GM12874 (cell line): ENCODE data around the gene PTPN3.
A peak's percentile ranks its signal among the peaks of the same experiment; 100 is the strongest.

Source experiments
- TF ChIP-seq, protein P1 (sequence below): IDR thresholded peaks from 2 replicates; pipeline ENCODE4 v1.5.1; 2011; ENCODE audit warnings: low read depth, mild to moderate bottlenecking, control low read depth, low read length, moderate library complexity; ENCODE audit not compliant: insufficient read depth

Gene PTPN3

DNA sequence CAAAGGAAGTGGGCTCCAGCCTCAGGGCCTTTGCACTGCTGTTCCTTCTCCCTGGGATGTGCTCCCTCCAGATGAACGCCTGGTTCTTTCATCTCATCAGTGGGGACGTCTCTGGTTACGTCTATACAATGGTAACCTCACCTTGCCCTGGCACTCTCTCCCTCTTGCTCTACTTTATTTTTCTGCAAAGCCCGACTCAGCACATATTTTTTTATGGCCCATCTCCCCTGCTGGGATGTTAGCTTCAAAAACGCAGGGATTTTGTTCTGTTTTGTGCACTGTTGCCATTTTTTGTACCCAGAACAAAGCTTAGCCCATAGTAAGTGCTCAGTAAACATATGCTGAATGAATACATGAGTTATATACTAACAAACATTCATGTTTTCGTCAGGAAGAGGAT is 37.5 kb downstream of the PTPN3 start:
- TF ChIP-seq, protein P1, sequence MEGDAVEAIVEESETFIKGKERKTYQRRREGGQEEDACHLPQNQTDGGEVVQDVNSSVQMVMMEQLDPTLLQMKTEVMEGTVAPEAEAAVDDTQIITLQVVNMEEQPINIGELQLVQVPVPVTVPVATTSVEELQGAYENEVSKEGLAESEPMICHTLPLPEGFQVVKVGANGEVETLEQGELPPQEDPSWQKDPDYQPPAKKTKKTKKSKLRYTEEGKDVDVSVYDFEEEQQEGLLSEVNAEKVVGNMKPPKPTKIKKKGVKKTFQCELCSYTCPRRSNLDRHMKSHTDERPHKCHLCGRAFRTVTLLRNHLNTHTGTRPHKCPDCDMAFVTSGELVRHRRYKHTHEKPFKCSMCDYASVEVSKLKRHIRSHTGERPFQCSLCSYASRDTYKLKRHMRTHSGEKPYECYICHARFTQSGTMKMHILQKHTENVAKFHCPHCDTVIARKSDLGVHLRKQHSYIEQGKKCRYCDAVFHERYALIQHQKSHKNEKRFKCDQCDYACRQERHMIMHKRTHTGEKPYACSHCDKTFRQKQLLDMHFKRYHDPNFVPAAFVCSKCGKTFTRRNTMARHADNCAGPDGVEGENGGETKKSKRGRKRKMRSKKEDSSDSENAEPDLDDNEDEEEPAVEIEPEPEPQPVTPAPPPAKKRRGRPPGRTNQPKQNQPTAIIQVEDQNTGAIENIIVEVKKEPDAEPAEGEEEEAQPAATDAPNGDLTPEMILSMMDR = no peak

DNA sequence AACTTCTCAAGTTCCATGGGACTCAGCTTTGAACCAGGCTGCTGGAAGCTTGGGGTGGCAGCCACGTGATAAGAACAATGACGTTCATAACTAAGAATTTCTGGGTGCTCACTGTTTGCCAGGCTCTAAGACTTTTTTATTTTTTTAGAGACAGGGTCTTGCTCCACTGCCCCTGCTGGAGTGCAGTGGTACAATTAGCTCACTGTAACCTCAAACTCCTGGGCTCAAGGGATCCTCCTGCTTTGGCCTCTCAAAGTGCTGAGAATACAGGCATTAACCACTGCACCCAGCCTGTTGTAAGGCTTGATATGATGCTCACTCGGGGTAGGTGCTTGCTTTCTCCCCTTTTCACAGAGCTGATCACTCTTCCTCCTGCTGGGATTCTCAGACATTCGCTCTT is 38.7 kb downstream of the PTPN3 start:
- TF ChIP-seq, protein P1 = no peak

DNA sequence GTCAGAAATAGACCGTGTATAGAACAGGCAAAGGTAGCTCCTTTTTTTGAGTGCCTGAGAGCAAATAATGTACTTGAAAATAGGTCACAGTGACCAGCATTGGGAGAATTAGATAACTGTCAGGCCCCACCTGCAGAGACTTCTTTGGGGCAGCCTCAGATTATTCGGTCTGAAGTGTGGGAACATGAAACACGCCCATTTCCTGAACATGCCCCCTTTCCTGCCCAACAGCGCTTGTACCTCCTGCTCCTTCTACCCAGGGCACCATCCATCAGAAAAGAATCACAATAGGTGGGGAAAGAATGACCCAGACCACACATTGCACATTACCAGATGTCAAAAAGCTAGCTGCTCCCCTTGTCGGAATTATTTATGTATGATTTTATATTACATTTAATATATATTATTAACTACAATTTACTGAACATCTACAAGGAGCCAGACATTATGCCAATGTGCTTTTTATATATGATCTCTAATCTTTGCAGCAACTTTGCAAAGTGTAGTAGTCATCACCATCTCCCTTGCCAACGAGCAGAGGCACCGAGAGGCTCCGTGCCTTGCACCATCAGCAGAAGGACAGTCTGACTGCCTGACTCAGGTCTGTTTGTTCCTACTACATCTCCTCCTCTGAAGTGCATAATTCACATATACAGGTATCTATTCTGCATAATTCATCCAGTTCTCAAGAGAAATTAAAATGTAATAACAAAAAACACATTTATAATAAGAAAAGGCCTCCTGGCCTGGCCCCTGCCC is 39.5 kb downstream of the PTPN3 start:
- TF ChIP-seq, protein P1 = no peak

DNA sequence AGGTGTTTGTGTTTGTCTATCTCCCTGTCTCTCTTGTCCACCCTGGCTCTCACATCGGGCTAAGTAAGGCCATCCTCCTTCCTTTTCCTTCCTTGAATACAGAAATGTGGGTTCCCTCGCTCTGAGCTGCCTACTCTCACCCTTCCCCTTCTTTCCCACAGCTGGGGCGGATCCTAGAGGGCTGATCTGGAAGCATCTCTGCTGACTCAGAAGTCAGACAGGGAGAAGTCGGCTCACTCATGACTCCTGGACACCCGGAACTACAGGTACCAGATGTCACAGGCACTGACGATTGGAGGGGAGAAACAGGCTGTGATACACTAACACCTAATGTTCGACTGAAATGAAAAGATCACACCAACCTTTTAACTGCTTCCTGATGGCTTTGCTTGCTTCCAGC is 41.3 kb downstream of the PTPN3 start:
- TF ChIP-seq, protein P1 = no peak

DNA sequence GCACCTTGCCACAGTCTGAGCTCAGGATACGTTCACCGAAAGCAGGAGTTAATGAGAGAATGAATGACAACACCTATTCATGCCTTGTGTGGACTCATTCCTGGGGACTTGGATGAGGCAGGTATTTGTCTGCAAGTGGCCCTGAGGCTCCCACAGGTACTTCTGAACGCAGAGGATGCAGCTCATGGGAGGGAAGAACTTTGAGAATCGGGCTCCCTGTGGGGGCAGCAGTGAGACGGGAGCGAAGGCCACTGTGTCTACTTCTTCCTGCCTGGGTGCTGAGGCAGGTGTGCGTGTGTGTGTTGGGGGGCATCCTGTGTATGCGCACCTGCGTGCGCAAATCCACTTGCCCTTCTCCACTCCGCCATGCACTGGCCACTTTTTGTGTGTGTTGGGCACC is 42.2 kb downstream of the PTPN3 start:
- TF ChIP-seq, protein P1 = 0 out of 2 replicates have a peak, but pooled peaks have one; percentile 36

DNA sequence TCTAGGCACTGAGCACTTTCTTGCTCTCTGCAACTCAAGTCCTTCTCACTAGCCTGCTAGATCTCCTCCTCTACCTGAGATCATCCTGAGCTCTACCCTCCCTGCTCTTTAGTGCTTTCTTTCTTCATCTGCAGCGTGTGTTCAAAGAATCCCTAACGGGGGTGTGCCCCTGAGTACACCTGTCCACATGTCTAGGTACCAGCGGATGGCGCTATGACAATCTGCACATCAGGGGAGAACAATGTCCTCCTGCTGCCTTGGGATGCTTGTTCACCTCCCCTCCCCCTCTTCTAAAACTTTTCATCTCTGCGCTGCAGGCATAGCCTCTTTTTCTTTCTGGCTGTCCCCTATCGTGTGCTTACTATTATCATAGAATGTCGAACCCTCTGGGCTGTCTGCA is 42.7 kb downstream of the PTPN3 start:
- TF ChIP-seq, protein P1 = no peak

DNA sequence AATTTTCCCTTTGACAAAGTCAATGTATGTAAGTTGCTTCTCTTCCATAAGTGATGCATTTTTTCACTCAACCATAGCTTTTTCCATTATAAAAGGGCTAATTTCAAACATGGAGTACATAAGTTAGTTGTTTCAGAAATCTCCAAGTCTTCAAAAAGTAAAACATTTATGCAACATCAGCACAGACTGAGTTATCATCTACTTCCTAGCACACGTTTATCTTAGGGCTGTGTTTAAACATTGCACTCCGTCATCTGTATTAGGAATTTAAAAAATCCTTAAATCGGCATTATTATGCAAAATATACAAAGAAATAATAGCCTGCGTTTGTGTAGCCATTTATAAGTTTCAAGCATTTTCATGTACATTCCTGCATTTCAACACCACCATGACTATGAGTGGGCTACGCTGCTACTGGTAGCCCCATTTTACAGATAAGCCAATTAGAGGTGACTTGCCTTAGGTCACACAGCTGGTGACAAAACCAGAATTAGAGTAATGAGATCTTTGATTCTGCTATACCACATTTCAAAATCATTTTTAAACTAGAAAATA is 43.4 kb downstream of the PTPN3 start:
- TF ChIP-seq, protein P1 = no peak
